Thyroid gland (tissue), 4 donors: ENCODE measurements around the gene TBC1D3B.

Experiments
- POLR2A ChIP-seq, 2 donors: fragments of 450-650 bp; IDR thresholded peaks; one replicate each; pipeline ENCODE4 v1.6.1; 2017; ENCODE audit warnings: antibody characterized with exemption in 2 of 2, mild to moderate bottlenecking in 2 of 2, moderate library complexity in 1 of 2
- TF ChIP-seq, protein P1 (sequence below), 6 experiments: fragments of 200-600 bp in 3 of 6; fragments of 450-650 bp in 3 of 6; sonication (generic) in 3 of 6; IDR thresholded peaks; one replicate each; pipeline ENCODE4 v1.5.1; 2016 to 2019; ENCODE audit warnings: antibody characterized with exemption in 6 of 6, mild to moderate bottlenecking in 2 of 6, inconsistent platforms in 1 of 6, moderate library complexity in 1 of 6

GRCh38 chr17:36183001-36183971 lies 6.8 kb upstream of the TBC1D3B start:
- TF ChIP-seq, protein P1, sequence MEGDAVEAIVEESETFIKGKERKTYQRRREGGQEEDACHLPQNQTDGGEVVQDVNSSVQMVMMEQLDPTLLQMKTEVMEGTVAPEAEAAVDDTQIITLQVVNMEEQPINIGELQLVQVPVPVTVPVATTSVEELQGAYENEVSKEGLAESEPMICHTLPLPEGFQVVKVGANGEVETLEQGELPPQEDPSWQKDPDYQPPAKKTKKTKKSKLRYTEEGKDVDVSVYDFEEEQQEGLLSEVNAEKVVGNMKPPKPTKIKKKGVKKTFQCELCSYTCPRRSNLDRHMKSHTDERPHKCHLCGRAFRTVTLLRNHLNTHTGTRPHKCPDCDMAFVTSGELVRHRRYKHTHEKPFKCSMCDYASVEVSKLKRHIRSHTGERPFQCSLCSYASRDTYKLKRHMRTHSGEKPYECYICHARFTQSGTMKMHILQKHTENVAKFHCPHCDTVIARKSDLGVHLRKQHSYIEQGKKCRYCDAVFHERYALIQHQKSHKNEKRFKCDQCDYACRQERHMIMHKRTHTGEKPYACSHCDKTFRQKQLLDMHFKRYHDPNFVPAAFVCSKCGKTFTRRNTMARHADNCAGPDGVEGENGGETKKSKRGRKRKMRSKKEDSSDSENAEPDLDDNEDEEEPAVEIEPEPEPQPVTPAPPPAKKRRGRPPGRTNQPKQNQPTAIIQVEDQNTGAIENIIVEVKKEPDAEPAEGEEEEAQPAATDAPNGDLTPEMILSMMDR (IDR thresholded peaks at IDR 0.05) = no peak
- TF ChIP-seq POLR2A (IDR thresholded peaks at IDR 0.05) = peak in 1 of 2 donors; percentile 16
